Ishikawa (cell line): ENCODE measurements around the gene TXNRD1.

ENCODE experiments used
- CEBPB ChIP-seq: IDR thresholded peaks from 2 replicates; pipeline ENCODE4 v1.6.1; 2012
- CREB1 ChIP-seq: IDR thresholded peaks from 2 replicates; pipeline ENCODE4 v1.6.1; 2012; ENCODE audit warnings: low read depth
- EGR1 ChIP-seq: IDR thresholded peaks from 2 replicates; pipeline ENCODE4 v1.6.1; 2012
- EP300 ChIP-seq: IDR thresholded peaks from 2 replicates; pipeline ENCODE4 v1.6.1; 2012; ENCODE audit warnings: borderline replicate concordance
- FOXM1 ChIP-seq: IDR thresholded peaks from 2 replicates; pipeline ENCODE4 v1.6.1; 2012; ENCODE audit warnings: low read depth, borderline replicate concordance
- NFIC ChIP-seq: IDR thresholded peaks from 2 replicates; pipeline ENCODE4 v1.6.1; 2012
- RAD21 ChIP-seq: IDR thresholded peaks from 2 replicates; pipeline ENCODE4 v1.6.1; 2012; ENCODE audit warnings: low read depth
- TAF1 ChIP-seq: IDR thresholded peaks from 2 replicates; pipeline ENCODE4 v1.6.1; 2012; ENCODE audit warnings: low read depth, mild to moderate bottlenecking
- TCF12 ChIP-seq: IDR thresholded peaks from 2 replicates; pipeline ENCODE4 v1.6.1; 2012; ENCODE audit warnings: low read depth
- TEAD4 ChIP-seq: IDR thresholded peaks from 2 replicates; pipeline ENCODE4 v1.6.1; 2012
- YY1 ChIP-seq: IDR thresholded peaks from 2 replicates; pipeline ENCODE4 v1.6.1; 2012; ENCODE audit warnings: low read depth
- ZBTB7A ChIP-seq: IDR thresholded peaks from 2 replicates; pipeline ENCODE4 v1.6.1; 2012; ENCODE audit warnings: low read depth
- TF ChIP-seq, protein P1 (sequence below): IDR thresholded peaks from 2 replicates; pipeline ENCODE4 v1.6.1; 2012
- TF ChIP-seq, protein P2 (sequence below): IDR thresholded peaks from 2 replicates; pipeline ENCODE4 v1.6.1; 2012
- TF ChIP-seq, protein P3 (sequence below): IDR thresholded peaks from 2 replicates; pipeline ENCODE4 v1.6.1; 2012; ENCODE audit warnings: low read depth, mild to moderate bottlenecking

TXNRD1 gene

DNA sequence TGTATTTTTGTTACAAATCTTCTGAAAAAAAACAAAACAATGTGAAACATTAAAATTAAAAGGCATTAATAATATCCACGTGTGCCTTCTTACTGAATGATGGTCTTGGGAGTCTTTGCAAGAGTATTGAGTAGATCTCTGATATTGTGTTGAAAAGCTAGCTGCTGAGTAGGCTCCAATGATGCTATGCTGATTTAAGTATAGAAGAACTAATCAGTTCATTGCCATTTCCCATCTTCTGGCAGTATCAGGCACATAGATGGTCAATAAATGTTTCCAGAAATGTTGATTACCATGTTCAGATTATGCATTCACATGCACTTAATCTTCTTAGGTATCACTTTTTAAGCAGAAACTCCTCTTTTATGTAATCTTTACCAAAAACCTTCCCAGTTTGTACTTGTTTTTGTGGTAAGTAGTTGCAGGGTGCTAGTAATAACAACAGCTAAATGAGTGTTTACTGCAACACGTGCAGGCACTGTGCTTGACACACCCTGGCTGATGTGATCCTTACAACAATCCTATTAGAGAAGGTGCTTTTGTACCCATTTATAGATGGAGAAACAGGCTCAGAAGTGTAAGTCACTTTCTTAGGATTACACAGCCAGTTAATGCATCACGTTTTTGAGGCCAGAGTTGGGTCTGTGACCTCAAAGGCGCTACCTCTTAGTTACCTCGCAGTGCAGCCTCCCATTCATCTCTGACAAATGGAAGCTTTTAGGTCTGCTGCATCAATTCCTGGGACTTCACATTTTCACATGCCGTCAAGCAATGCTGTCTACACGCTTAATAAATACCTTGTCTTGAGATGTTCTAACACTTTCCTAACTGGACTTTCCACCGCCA lies 134.9 kb downstream of the TXNRD1 start:
- TF ChIP-seq ZBTB7A = no peak
- TF ChIP-seq FOXM1 = no peak
- no peak for TF ChIP-seq TEAD4
- TF ChIP-seq, protein P1, sequence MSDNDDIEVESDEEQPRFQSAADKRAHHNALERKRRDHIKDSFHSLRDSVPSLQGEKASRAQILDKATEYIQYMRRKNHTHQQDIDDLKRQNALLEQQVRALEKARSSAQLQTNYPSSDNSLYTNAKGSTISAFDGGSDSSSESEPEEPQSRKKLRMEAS = no peak
- TF ChIP-seq TAF1 = no peak
- no peak for TF ChIP-seq RAD21
- TF ChIP-seq, protein P2, sequence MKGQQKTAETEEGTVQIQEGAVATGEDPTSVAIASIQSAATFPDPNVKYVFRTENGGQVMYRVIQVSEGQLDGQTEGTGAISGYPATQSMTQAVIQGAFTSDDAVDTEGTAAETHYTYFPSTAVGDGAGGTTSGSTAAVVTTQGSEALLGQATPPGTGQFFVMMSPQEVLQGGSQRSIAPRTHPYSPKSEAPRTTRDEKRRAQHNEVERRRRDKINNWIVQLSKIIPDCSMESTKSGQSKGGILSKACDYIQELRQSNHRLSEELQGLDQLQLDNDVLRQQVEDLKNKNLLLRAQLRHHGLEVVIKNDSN = no peak
- no peak for TF ChIP-seq EGR1
- TF ChIP-seq TCF12 = no peak

DNA sequence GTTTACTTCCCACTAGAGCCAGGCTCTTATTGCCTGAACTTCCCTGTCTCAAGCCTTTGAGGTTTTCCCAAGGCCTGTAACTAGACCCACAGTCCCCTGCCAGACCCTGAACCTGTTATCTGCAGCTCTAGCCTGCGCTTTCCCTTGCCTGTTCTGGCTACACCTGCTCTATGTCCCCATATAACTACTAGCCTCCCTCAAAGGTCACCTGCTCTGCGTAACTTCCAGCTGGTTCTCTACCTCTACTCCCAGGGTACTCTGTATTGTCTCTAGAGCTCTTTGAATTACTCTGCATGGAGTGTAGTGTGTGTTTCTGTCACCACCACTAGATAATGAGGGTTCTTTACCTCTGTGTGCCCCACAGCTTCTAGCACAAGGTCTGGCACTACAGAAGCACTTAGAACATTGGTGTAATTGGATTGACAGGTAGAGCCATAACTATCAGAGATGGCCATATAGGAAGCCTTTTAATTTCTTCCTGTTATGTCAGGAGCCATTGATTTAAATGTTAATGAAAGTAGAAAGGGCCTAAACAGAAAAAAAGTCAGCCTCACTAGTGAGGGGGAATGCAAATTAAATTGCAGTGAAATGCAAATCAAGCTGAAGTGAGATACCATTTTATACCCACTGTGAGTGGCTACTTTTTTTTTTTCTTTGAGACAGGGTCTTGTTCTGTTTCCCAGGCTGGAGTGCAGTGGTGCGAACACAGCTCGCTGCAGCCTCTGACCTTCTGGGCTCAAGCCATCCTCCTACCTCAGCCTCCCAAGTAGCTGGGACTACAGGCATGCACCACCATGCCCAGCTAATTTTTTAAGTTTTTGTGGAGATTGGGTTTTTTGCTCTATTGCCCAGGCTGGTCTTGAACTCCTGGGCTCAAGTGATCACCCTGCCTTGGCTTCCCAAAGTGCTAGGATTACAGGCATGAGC lies 135.7 kb downstream of the TXNRD1 start:
- TF ChIP-seq TEAD4 (no peak), YY1 (no peak), NFIC (no peak)

DNA sequence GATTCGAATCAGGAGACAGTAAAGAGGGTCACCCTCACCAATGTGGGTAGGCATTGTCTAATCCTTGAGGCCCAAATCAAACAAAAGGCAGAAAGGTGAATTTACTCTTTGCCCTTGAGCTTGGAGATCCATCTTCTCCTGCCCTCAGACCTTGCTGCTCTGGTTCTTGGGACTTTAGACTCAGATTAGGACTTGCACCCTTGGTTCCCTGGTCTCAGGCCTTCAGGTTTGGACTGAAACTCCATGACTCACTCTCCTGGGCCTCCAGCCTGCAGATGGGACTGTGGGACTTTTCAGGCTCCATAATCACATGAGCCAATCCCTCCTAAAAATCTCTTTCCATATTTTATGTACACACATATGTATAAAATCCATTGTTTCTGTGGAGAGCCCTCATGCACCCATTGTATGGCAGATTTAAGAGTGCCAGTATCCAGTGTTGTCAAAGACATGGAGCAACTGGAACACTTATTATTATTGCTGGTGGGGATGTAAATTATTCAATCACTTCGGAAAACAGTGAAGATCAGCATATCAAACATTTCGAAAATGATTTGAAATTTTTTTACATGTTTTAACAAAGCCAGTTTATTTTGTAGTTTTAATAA lies 136.6 kb downstream of the TXNRD1 start:
- no peak for TF ChIP-seq TEAD4
- TF ChIP-seq, protein P3, sequence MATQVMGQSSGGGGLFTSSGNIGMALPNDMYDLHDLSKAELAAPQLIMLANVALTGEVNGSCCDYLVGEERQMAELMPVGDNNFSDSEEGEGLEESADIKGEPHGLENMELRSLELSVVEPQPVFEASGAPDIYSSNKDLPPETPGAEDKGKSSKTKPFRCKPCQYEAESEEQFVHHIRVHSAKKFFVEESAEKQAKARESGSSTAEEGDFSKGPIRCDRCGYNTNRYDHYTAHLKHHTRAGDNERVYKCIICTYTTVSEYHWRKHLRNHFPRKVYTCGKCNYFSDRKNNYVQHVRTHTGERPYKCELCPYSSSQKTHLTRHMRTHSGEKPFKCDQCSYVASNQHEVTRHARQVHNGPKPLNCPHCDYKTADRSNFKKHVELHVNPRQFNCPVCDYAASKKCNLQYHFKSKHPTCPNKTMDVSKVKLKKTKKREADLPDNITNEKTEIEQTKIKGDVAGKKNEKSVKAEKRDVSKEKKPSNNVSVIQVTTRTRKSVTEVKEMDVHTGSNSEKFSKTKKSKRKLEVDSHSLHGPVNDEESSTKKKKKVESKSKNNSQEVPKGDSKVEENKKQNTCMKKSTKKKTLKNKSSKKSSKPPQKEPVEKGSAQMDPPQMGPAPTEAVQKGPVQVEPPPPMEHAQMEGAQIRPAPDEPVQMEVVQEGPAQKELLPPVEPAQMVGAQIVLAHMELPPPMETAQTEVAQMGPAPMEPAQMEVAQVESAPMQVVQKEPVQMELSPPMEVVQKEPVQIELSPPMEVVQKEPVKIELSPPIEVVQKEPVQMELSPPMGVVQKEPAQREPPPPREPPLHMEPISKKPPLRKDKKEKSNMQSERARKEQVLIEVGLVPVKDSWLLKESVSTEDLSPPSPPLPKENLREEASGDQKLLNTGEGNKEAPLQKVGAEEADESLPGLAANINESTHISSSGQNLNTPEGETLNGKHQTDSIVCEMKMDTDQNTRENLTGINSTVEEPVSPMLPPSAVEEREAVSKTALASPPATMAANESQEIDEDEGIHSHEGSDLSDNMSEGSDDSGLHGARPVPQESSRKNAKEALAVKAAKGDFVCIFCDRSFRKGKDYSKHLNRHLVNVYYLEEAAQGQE = no peak
- TF ChIP-seq EP300 = no peak
- TF ChIP-seq YY1 = no peak
- TF ChIP-seq FOXM1 = no peak
- TF ChIP-seq EGR1 = no peak
- TF ChIP-seq, protein P1 = no peak
- no peak for TF ChIP-seq TAF1
- TF ChIP-seq NFIC = no peak
- no peak for TF ChIP-seq ZBTB7A
- TF ChIP-seq RAD21 = no peak
- no peak for TF ChIP-seq CEBPB
- TF ChIP-seq CREB1 = no peak
- TF ChIP-seq, protein P2 = no peak
- TF ChIP-seq TCF12 = no peak

DNA sequence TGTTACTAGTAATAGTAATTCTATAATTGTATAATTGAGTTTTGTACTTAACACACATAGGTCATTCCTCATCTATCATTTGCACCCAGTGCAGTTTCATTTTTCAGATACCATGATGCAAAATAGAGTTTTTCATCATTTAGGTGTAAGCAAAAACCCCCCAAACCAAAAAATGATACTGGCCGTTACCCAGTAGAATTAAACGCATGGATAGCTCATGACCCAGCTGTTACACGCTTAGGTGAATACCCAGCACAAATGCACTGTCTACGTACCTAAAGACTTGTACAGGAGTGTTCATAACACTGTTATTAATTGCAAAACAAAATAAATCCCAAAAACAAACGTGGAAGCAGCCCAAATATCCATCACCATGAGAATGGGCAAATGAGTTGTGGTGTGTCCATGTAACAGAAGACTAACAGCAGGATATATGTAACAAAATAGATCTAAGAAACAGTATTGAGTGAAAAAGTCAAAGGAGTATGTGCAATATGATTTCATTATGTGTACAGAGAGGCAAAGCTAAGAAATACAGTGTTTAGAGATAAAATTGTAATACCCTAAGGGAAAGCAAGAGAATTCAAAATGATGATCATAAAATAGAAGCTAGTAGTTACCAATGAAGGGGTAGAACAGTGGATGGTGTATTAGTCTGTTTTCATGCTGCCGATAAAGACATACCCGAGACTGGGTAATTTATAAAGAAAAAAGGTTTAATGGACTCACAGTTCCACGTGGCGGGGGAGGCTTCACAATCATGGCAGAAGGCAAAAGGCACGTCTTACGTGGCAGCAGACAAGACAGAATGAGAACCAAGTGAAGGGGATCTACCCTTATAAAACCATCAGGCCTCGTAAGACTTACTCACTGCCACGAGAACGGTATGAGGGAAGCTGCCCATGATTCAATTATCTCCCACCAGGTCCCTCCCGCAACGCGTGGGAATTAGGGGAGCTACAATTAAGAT lies 137.7 kb downstream of the TXNRD1 start:
- no peak for TF ChIP-seq ZBTB7A
- TF ChIP-seq, protein P1 = no peak
- TF ChIP-seq, protein P2 = no peak
- no peak for TF ChIP-seq FOXM1
- TF ChIP-seq CREB1 = no peak
- TF ChIP-seq CEBPB = no peak
- TF ChIP-seq RAD21 = no peak
- TF ChIP-seq NFIC = no peak

DNA sequence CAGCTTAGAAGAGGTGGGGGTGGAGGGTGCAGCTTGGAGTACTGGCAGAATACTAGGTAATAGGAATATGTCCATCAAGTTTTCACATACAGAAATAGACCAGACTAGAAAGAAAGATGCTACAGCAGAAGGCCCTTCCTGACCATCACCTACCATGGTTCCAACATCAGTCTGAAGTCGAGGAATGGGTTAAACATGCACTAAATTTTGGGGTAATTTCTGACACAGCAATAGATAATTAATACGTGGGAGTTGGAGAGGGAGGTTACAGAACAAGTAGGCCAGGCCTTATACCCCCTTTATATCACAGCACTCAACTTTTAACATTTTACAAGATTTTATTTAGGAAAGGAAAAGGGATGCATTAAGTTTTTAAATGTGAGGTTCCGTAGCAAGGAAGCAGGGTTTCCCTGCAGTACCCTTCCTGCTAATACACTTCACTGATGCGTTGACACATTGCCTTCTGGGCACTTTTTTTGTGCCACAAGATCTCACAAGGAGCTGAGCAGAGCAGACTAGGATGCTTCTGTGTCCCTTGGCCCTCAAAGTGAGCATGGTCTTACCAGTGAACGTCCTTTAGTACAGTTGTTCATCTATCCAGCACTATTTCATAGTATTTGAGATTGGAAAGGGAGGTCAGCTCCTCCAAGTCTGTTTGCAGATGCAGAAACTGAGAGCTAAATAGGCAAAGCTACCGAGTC lies 138.7 kb downstream of the TXNRD1 start:
- TF ChIP-seq, protein P3 = no peak
- no peak for TF ChIP-seq EGR1
- TF ChIP-seq YY1 = no peak
- no peak for TF ChIP-seq CEBPB
- no peak for TF ChIP-seq TEAD4
- TF ChIP-seq NFIC = no peak
- TF ChIP-seq FOXM1 = no peak
- TF ChIP-seq CREB1 = no peak
- TF ChIP-seq, protein P1 = no peak
- TF ChIP-seq TAF1 = no peak
- no peak for TF ChIP-seq EP300
- TF ChIP-seq RAD21 = no peak
